Gastroesophageal sphincter (tissue), 3 donors: ENCODE data around the gene DLG4.

ENCODE experiments used
- CTCF ChIP-seq, 4 experiments: fragments of 200-600 bp in 2 of 4; fragments of 450-650 bp in 2 of 4; sonication (generic) in 1 of 4; IDR thresholded peaks; one replicate each; pipeline ENCODE4 v1.5.1; 2017 to 2019; ENCODE audit warnings: antibody characterized with exemption in 4 of 4, mild to moderate bottlenecking in 2 of 4, moderate library complexity in 2 of 4
- POLR2AphosphoS5 ChIP-seq: sonication (generic); formaldehyde crosslinking; IDR thresholded peaks from one replicate; pipeline ENCODE4 v1.6.1; 2017; ENCODE audit warnings: antibody characterized with exemption

GRCh38 chr17:7253082-7253481 is 33.4 kb upstream of the DLG4 start:
- TF ChIP-seq CTCF (IDR thresholded peaks at IDR 0.05) (no peak), POLR2AphosphoS5 (no peak)
